HG03060 (cell line): Measurements from ENCODE around the gene FTSJ1.
A peak's percentile ranks its signal among the peaks of the same experiment; 100 is the strongest.
"Not testable (repeated sequence)": the region's sequence is repeated elsewhere in the genome, so short reads cannot be mapped to it uniquely, and the experiment has no call there.

Source experiments
- ATAC-seq: cut with Tn5 transposase; IDR thresholded peaks from one replicate; pipeline ENCODE4 v1.9.1; 2021; ENCODE audit warnings: low read depth, moderate number of reproducible peaks; ENCODE audit not compliant: unreplicated experiment

The FTSJ1 gene

DNA sequence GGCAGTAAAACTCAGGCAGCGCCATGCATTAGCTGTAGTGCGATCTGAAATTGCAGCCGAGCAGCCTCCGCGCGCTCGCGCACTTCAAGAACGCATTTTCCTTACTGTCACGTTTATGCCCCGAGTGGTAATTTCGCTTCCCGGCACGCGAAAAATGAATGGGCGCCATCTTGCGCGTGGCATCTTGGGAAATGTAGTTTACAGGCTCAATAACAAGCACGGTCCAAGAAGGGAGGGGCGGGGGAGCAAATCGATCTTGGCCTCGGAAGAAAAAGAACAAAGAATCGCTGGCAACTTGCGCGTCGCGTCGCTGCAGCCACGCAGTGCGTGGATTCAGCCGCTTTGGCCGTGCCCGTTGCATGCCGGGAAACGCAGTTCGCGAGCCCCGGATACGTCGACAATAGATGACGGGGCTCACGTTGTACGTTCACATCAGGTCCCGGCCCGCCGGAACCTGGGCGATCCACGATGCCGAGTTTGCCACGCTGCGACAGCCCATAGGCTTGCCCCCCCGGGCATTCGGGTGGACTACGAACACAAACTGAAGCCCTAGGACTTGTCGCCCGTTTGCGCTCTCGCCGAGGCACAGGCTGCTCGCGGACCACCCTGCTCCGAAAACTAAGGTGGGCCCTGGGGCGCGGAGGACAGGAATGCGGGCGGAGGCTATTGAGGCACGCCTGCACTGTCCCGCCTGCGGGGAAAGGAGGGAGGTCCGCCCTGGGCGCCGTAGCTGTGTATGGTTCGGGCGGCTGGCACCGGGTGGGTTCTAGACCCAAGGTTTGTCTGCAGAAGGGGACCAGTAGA lies at the start of gene FTSJ1:
FTSJ1 (plus strand) TSS at position 426 of the 804 bp plus-strand sequence. CDS start 1,849 bp downstream, outside the sequence.
- peak; percentile 89 for ATAC-seq

DNA sequence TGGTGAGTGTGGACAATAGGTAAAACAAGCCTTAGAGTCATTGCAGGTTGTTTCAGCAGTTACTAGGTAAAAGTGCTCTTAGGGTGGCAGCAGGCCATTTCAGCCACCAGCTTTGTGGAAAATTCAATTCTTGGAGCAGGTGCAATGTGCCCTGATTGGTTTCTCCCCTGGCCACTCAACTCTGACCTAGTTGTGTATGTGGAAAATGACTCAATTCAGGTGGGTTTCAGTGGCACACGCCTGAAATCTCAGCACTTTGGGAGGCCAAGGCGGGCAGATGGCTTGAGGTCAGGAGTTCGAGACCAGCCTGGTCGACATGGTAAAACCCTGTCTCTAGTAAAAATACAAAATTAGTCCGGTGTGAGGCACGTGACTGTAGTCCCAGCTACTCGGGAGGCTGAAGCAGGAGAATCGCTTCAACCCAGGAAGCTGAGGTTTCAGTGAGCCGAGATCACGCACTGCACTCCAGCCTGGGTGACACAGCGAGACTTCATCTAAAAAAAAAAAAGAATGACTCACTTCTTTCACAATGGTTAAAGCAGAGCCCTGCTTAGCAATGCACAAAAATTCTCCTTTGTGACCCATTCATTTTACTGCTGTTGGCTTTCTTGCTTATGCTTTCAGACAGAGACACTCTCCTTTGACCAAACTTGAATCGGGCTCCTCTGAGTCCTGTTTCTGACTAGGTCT lies 48.8 kb upstream of the FTSJ1 start:
- not testable (repeated sequence) for ATAC-seq

GRCh38 chrX:48429606-48430005 lies 46.4 kb upstream of the FTSJ1 start:
- ATAC-seq: not testable (repeated sequence)

- not testable (repeated sequence) for ATAC-seq
These were observed 45.8 kb upstream of the FTSJ1 start for GRCh38 chrX:48430166-48430565.

DNA sequence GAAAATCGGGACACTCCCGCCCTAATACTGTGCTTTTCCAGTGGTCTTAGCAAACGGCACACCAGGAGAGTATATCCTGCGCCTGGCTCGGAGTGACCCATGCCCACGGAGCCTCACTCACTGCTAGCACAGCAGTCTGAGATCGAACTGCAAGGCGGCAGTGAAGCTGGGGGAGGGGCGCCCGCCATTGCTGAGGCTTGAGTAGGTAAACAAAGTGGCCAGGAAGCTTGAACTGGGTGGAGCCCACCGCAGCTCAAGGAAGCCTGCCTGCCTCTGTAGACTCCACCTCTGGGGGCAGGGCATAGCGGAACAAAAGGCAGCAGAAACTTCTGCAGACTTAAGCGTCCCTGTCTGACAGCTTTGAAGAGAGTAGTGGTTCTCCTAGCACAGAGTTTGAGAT lies 42.3 kb upstream of the FTSJ1 start:
- not testable (repeated sequence) for ATAC-seq

GRCh38 chrX:48447201-48447600 lies 28.8 kb upstream of the FTSJ1 start:
- ATAC-seq: not testable (repeated sequence)

GRCh38 chrX:48450076-48450475 lies 25.9 kb upstream of the FTSJ1 start:
- ATAC-seq: no peak

GRCh38 chrX:48451708-48452107 lies 24.3 kb upstream of the FTSJ1 start:
- ATAC-seq: no peak

DNA sequence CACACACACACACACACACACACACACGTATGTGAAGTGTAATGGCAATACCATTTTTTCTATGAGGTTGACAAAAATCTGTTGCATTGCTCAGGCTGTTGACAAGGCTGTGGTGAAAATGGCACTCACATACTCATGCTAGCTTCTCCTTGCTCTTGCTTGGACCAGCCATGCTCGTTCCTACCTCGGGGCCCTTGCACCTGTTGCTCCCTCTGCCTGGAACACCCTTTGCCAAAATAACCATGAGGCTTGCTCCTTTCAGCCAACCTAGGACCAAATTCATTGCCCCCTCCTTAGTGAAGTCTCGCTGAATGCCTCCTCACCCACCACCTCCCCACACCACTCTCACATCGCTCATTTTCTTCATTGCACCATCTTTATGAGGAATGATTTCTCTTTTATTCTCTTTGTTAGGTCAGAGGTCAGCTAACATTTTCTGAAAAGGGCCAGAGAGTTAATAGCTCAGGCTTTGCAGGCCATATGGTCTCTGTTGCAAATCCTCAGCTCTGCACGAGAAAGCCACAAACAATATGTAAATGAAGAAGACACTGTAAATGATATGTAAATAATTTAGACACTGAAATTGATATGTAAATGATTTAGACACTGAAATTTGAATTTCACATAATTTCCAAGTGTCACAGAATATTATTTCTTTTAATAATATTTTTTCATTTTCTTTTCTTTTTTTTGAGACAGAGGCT lies 19.2 kb upstream of the FTSJ1 start:
- ATAC-seq: no peak

GRCh38 chrX:48458711-48459110 lies 17.3 kb upstream of the FTSJ1 start:
- ATAC-seq: no peak

DNA sequence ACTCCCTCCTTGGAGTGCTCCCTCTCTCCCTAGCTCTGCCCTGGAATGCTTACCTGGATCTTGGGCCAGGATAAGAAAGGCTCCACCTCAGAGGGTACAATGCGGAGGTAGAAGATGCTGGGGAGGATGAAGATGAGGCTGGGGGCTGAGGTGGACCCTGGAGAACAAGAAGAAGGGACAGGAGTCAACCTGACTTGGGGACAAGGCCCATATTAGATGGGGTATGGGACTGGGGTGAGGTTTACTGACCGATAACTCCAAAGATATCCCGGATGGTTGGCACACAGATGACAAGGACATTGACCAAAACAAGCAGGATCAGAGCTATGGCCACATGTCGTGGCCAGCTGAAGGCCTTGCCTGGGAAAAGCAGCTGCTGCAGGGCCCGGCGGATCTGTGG lies 16.5 kb upstream of the FTSJ1 start:
- ATAC-seq: no peak

DNA sequence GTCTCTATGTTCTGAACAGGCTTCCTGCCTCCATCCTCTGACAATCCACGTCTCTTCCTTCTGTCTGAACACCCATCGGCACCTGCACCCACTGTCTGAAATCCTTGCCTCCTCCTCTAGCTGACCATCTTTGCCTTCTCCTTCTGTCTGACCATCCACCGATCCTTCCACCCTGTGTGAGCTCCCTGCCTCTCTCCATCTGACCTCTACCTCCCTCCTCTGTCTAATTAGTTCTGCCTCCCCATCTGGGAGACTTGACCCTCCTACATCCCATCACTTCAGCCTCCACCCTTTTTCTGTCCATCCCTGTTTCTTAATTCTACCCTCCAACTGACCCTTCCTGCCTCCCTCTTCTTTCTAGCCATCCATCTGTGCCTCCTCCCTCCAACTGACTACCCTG lies 16.0 kb upstream of the FTSJ1 start:
- no peak for ATAC-seq

DNA sequence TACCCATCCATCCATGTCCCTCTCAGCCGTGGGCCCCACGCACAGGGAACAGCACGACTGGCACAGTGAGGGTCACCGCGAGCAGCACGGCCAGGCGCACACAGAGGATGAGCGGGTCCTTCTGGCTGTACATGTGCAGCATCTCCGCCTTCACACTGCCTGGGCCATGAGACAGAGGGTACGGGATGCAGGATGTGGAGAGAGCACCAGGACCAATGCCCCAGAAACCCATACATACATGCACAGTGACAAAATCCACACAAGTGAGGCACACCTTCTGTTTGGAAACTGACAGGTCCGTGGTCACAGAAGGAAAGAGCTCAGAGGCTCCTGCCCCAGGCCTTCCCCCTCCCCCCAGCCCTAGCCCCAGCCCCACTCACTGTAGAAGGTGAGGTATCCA lies 15.4 kb upstream of the FTSJ1 start:
- ATAC-seq: no peak

DNA sequence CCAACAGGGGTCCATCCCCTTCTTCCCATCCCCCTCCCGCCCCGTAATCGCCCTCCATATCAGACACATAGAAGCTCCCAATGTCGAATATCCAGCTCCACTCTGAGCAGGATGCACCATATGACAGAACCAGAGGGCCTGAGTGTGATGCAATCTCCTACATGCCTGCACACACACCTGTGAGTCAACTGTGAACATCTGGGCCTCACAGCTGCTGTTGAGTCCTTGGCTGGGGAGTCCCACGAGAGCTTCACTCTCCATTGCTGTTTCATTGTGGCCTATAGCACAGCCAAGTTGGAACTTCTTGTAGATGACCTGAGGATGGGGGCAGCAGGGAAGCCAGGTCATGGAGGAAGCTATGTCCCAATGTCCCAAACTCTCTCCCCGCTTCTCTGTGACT lies 14.2 kb upstream of the FTSJ1 start:
- ATAC-seq: no peak

DNA sequence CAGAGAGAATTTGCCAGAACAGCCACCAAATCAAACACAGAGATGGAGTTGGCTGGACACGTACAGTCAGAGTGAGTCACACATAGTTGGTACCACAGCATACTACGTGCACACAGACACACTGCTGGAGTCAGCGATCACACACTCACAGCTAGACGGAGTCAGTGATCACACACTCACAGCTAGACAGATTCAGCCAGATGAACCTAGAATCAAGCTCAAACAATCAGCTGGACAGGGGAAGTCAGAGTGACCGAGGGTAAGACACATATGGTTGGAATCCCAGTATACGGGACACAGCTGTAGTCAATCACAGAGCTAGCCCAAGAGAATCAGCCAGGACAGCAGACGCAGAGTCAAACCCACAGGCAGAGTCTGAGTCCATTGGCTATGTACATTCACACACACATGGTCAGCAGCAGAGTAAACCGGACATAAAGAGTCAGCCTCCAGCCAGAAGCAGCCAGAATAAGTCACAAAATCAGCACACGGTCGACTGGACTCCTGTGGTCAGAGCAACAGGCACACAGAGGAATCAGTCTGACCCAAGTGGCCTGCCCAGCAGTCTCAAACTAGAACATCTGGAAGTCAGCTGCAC lies 10.6 kb upstream of the FTSJ1 start:
- no peak for ATAC-seq

- ATAC-seq: no peak
These were observed 9.3 kb upstream of the FTSJ1 start for GRCh38 chrX:48466696-48467095.

DNA sequence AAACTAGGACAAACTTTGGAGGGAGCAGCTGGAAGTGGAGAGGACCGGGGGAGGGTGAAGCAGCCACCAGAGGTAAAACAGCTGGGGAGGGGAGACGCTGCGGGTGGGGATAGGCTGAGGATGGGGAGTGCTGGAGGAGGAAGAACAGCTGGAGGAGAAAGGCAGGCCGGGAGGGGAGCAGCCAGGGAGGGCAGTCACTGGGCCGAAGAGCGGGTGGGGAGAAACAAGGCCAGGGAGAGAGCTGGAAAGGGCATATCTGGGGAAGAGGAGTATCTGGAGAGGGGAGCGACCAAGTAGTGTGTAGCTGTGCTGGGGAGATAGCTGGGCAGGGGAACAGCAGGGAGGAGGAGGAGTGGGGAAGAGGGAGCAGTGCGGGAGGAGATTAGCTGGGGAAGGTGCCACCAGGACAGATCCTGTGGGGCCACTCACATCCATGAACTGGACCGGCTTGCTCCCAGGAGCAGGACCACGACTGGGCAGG lies 8.7 kb upstream of the FTSJ1 start:
- ATAC-seq: no peak

DNA sequence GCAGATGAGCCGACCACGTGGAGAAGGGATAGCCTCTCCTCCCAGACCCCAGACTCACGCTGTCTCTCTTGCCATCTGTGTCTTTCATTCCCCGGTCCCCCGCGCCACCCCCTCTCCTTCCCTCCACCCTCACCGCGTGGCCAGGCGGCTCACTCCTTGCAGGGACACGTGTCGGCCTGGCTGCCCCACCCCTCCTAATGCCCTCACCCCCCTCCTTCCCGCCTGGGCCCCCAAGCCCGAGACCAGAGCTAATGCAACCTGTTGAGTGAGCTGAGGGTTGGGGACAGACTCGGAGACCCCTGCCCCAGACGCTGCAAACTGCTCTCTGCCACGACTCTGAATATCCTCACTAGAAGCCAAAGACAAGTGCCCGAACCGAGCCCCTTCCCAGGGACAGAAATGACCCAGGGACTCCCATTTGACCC lies 7.7 kb upstream of the FTSJ1 start:
- ATAC-seq: no peak

- no peak for ATAC-seq
These were observed 7.0 kb upstream of the FTSJ1 start for GRCh38 chrX:48468693-48469691.
